Measurements from ENCODE around the gene FICD.

Gene FICD

DNA sequence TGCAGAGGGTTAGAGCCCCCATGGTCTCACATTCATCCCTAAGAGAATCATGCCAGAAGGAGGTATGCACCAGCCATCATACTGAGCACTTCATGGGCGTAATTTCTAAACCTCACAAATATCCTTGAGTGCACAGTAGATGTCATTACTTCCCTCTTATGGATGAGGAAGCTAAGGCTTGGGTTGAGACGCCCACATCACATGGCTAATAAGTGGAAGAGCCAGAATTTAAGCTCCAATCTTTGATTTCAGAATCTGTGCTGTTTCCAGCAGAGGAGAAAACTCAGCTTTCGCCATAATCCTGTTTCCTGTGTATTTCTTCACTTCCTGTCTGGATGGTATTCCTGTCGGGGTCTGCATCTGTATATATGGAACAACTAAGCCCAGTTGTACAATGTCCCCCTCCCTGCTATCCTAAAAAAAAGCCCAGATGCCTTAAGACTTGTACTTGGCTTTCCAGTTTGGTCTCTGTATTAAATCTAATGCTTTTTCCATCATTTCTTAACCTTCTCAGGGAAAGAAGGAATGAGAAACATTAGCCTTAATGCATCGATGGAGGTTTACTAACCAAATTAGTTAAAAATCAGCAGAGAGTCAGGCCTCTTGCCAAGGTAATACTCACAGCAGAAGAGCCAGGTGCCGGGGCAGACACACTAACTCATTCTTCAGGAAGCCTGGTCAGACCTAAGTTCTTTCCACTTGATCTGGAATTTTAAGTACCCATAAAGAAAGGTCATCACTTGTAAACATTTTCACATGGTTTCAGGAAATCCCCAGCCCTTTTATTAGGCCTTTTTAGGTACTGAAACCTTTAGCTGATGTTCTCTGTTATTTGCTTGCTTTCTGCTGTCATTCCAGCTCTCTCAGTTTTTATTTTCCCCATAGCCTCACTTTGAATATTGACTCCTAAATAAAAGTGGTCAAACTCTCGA, 52.6 kb downstream of the FICD start:
- DNase-seq = no peak

DNA sequence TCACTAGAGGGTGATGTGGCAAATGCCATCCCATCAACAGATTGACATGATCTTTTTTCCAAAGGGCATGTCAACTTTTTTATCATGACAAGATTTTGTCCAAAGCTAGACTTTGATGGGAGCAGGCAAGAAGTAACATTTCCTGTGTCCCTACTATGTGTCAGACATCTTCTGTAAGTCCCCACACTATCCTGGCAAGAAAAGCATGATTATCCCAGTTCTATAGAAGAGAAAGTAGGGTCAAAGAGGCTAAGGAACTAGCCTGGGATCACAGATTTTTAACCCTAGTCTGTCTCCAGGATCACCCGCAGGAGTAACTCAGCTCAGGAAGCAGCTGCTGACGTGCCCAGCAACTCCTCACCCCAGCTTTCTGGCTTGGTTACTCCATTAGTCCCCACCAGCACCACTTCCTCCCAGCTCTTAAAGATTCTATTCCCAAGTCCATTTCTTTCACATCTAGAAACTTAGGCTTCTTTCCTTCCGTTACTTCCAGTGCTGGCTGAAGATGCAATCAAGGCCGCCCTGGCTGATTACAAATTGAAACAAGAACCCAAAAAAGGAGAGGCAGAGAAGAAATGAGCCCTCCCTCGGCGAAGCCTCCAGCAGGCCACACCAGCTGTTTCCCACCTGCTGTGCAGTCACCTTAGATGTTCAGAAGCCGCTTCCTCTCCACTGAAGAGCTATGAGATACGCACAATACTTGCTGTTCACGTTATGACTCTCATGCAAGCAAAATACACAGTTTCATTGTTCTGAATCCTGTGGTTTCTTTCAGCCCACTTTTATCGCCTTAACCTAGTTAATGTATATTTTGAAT, 53.5 kb downstream of the FICD start:
- no peak for DNase-seq
